PC-3 (cell line): ENCODE results near the gene DGKZ. TPM values are rescaled to one million over a fixed set of nuclear protein-coding genes. Genes with fewer than 3 reads are reported as not detected.

Experiments
- ATAC-seq: fragments of 200-7000 bp; cut with Tn5 transposase; 2 replicates; pipeline ENCODE4 v1.9.1; 2020; ENCODE audit warnings: mild to moderate bottlenecking, moderate library complexity
- BruUV-seq: library from RNA; stranded (reverse); fragments of 400-500 nt; replicated peaks from 2 replicates; lab custom pipeline; 2021; lab: Mats Ljungman, UMichigan
- CTCF ChIA-PET: fragments of 300-600 bp; sonication (Branson Sonifier 250); formaldehyde crosslinking; loops from one replicate; lab custom pipeline; 2022; ENCODE audit warnings: antibody characterized with exemption; lab: Charles Lee
- POLR2A ChIA-PET: fragments of 300-600 bp; sonication (Branson Sonifier 250); formaldehyde crosslinking; loops from one replicate; lab custom pipeline; 2022; ENCODE audit warnings: antibody characterized with exemption; ENCODE audit not compliant: unreplicated experiment; lab: Charles Lee
- DNase-seq: peaks from one replicate; pipeline ENCODE4 v3.0.0-alpha.2; 2015
- H2AFZ ChIP-seq: fragments of 300-600 bp; sonication (generic); 2 replicates; pipeline ENCODE4 v1.6.0; 2016; ENCODE audit warnings: antibody characterized with exemption, low read length
- H3F3A ChIP-seq: fragments of 300-600 bp; sonication (generic); one replicate; pipeline ENCODE4 v1.6.0; 2017; ENCODE audit warnings: antibody characterized with exemption, low read length, control low read depth, mild to moderate bottlenecking; ENCODE audit not compliant: unreplicated experiment
- H3K27ac ChIP-seq: fragments of 300-600 bp; sonication (generic); 2 replicates; pipeline ENCODE4 v1.5.1; 2016; ENCODE audit warnings: mild to moderate bottlenecking, low read length
- H3K27me3 ChIP-seq: fragments of 300-600 bp; sonication (generic); 2 replicates; pipeline ENCODE4 v1.6.1; 2016; ENCODE audit warnings: low read length, mixed read lengths
- H3K36me3 ChIP-seq: fragments of 300-600 bp; sonication (generic); 2 replicates; pipeline ENCODE4 v1.6.1; 2016; ENCODE audit warnings: low read depth, mixed run types, low read length, mixed read lengths
- H3K4me1 ChIP-seq: fragments of 300-600 bp; sonication (generic); 2 replicates; pipeline ENCODE4 v1.5.1; 2016; ENCODE audit warnings: low read length; ENCODE audit not compliant: insufficient read depth
- H3K4me2 ChIP-seq: fragments of 300-600 bp; sonication (generic); 2 replicates; pipeline ENCODE4 v1.6.0; 2016; ENCODE audit warnings: low read length
- H3K4me3 ChIP-seq: fragments of 300-600 bp; sonication (generic); 2 replicates; pipeline ENCODE4 v1.5.1; 2016; ENCODE audit warnings: mild to moderate bottlenecking, low read length, mixed read lengths
- H3K79me2 ChIP-seq: fragments of 300-600 bp; sonication (generic); 2 replicates; pipeline ENCODE4 v1.6.1; 2017; ENCODE audit warnings: low read length, mixed read lengths
- H3K9ac ChIP-seq: fragments of 300-600 bp; sonication (generic); 2 replicates; pipeline ENCODE4 v1.6.0; 2016; ENCODE audit warnings: mild to moderate bottlenecking, low read length
- H3K9me2 ChIP-seq: fragments of 300-600 bp; sonication (generic); replicated peaks from 2 replicates; pipeline ENCODE4 v1.6.1; 2016; ENCODE audit warnings: mixed run types, low read length, mixed read lengths
- H3K9me3 ChIP-seq: fragments of 300-600 bp; sonication (generic); 2 replicates; pipeline ENCODE4 v1.6.1; 2016; ENCODE audit warnings: low read length, mixed read lengths
- H4K20me1 ChIP-seq: fragments of 300-600 bp; sonication (generic); 2 replicates; pipeline ENCODE4 v1.6.1; 2016; ENCODE audit warnings: low read length, mixed read lengths
- EZH2 ChIP-seq: fragments of 300-600 bp; sonication (generic); IDR thresholded peaks from one replicate; pipeline ENCODE4 v1.6.1; 2017; ENCODE audit warnings: antibody characterized with exemption, mild to moderate bottlenecking, low read length; ENCODE audit not compliant: unreplicated experiment
- EZH2phosphoT487 ChIP-seq: fragments of 300-600 bp; sonication (generic); IDR thresholded peaks from 2 replicates; pipeline ENCODE4 v1.6.1; 2018; ENCODE audit warnings: mild to moderate bottlenecking, antibody characterized with exemption, low read length, borderline replicate concordance
- intact Hi-C: fragments of 100-400 bp; cut with micrococcal nuclease; formaldehyde crosslinking; loops from 2 replicates; pipeline ENCODE4 v1.9.0; 2023
- total RNA-seq: library from RNA; depleted of rRNA; stranded (reverse); fragments of >200 nt; gene quantifications from 2 replicates; pipeline ENCODE4 v1.2.3, GENCODE V29; 2014
- TF ChIP-seq, protein P1 (sequence below): fragments of 300-600 bp; sonication (generic); conservative IDR thresholded peaks from 2 replicates; pipeline ENCODE4 v1.5.1; 2017; ENCODE audit warnings: antibody characterized with exemption, low read depth, mild to moderate bottlenecking, low read length

DGKZ gene
- total RNA-seq, 1 experiment from 2014 or later: 70.2 TPM

DNA sequence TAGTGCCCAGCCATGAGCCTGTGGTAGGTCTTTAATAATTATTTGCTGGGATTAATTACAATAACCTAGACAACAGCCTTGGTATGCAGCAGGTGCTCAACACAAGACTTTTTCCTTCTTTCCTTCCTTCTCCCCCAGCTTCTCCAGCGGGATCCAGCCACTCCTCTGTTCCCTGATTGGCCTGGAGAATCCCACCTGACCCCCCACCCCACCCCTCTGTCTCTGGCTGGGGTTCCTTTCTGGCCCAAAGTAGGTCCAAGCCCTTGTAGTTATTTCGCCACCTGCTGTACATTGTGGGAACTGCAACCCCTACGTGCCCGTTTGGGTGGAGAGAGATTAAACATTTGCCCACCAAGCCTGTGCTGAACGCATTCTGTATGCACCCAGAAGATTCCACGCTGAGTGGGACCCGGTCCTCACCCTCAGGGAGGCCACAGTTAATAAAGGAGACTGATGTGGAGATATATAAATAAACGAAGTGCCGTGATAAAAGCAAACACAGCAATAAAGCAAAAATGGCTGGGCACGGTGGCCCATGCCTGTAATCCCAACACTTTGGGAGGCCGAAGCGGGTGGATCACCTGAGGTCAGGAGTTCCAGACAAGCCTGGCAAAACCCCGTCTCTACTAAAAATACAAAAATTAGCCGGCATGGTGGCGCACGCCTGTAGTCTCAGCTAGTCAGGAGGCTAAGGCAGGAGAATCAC is 32.1 kb upstream of the DGKZ start:
- ATAC-seq (peak; percentile 89), DNase-seq (peak; percentile 89)
- peak overlapping the region; percentile 52 for H3K4me2 ChIP-seq
- H4K20me1 ChIP-seq: no peaks in the 10 kb centered on the region
- no peaks in the 10 kb centered on the region for H3K4me1 ChIP-seq
- no peaks in the 10 kb centered on the region for H3K79me2 ChIP-seq
- no peaks in the 10 kb centered on the region for H3K9me2 ChIP-seq
- no peaks in the 10 kb centered on the region for H3F3A ChIP-seq
- H2AFZ ChIP-seq: peak overlapping the region; percentile 63
- POLR2A ChIA-PET: interaction anchor here (0.5 to 0.6 kb wide), 2 partner anchors 194 to 1629 kb away, joined by 5 to 15 read pairs; no protein-coding TSS in a partner anchor
- BruUV-seq: no TSS peak
- no peak overlapping the region for H3K9ac ChIP-seq
- no peak overlapping the region for H3K27ac ChIP-seq
- no peak overlapping the region for H3K4me3 ChIP-seq
- no peaks in the 10 kb centered on the region for H3K27me3 ChIP-seq
- H3K9me3 ChIP-seq: no peaks in the 10 kb centered on the region
- no peaks in the 10 kb centered on the region for H3K36me3 ChIP-seq
- intact Hi-C loops: loop anchor here (10.0 kb wide), 1 partner anchor 190 kb away; the partner anchor contains the start of gene PHF21A
- TF ChIP-seq, protein P1, sequence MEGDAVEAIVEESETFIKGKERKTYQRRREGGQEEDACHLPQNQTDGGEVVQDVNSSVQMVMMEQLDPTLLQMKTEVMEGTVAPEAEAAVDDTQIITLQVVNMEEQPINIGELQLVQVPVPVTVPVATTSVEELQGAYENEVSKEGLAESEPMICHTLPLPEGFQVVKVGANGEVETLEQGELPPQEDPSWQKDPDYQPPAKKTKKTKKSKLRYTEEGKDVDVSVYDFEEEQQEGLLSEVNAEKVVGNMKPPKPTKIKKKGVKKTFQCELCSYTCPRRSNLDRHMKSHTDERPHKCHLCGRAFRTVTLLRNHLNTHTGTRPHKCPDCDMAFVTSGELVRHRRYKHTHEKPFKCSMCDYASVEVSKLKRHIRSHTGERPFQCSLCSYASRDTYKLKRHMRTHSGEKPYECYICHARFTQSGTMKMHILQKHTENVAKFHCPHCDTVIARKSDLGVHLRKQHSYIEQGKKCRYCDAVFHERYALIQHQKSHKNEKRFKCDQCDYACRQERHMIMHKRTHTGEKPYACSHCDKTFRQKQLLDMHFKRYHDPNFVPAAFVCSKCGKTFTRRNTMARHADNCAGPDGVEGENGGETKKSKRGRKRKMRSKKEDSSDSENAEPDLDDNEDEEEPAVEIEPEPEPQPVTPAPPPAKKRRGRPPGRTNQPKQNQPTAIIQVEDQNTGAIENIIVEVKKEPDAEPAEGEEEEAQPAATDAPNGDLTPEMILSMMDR: peak; percentile 91
- TF ChIP-seq EZH2: no peak
- CTCF ChIA-PET: interaction anchor here (0.5 to 0.8 kb wide), 6 partner anchors 46 to 1142 kb away, joined by 3 to 6 read pairs (median 4); no protein-coding TSS in a partner anchor

DNA sequence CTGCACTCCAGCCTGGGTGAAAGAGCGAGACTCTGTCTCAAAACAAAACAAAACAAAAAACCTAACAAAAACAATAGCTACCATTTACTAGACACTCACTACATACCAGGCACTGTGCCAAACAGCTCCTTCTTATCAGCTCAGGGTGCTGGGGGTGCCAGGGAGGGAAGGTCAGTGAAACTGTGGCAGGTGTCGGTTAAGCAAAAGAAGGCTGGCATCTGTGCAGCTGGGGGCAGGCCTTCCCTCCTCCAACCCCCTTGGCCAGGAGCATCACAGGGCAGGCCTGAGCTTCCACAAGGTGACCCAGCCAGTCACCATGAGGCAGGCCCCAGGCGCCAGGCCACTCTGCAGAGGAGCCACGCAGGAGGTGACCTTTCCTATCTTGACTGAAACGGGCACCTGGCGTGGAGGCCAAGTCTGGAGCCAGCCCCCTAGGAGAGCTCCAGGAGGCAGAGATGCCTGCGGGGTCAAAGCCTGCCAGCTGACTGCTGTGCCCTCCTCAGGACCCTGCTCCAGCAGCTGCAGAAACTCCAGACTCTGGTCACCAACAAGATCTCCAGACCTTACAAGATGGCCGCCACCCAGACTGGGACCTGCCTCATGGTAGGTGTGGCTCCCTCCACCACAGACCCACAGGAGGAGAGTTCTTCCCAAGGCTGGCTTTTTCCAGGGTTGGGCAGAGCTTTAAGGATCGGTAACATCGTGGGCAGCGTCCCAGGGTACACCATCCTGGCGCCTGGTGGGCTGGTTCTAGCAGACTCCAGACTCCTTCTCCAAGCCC is 31.3 kb upstream of the DGKZ start:
- Histone ChIP-seq H3K79me2 (no peaks in the 10 kb centered on the region), H3K9me3 (no peaks in the 10 kb centered on the region), H3K27ac (no peak overlapping the region), H2AFZ (no peak overlapping the region), H3K9ac (no peak overlapping the region), H3K4me1 (no peaks in the 10 kb centered on the region), H3K27me3 (no peaks in the 10 kb centered on the region), H3K36me3 (no peaks in the 10 kb centered on the region), H3K4me3 (no peak overlapping the region), H3K4me2 (no peak overlapping the region), H3K9me2 (no peaks in the 10 kb centered on the region), H4K20me1 (no peaks in the 10 kb centered on the region), H3F3A (no peaks in the 10 kb centered on the region)
- intact Hi-C loops: loop anchor here (10.0 kb wide), 1 partner anchor 191 kb away; the partner anchor contains the start of gene PHF21A
- CTCF ChIA-PET: interaction anchor here (0.5 to 0.8 kb wide), 2 partner anchors 45 to 78 kb away, joined by 3 read pairs; no protein-coding TSS in a partner anchor
- TF ChIP-seq EZH2 (no peak), EZH2phosphoT487 (no peak)
- TF ChIP-seq, protein P1: no peak
- POLR2A ChIA-PET: interaction anchor here (0.6 kb wide), 1 partner anchor 1628 kb away, joined by 15 read pairs; no protein-coding TSS in a partner anchor
- no peak for ATAC-seq
- no peak for DNase-seq
- BruUV-seq: no TSS peak
